Measurements from ENCODE around the gene C17orf67.

Gene C17orf67

GRCh38 chr17:56833057-56833808, 487 bp downstream of the C17orf67 start:
- FAIRE-seq (peak; percentile 86), DNase-seq (ENCODE audit: insufficient read length) (peak; percentile 43)
- TF ChIP-seq POLR2AphosphoS5 (IDR thresholded peaks at IDR 0.05; ENCODE audit: low read depth, low read length) = peak; percentile 40; the same call in 1 of the 2 replicates
- TF ChIP-seq TAF1 (IDR thresholded peaks at IDR 0.05; ENCODE audit: borderline replicate concordance, low read depth, low read length) = no peak; the same call in 1 of the 2 replicates
- peak; percentile 65; the same call in 1 of the 2 replicates for TF ChIP-seq POLR2A (IDR thresholded peaks at IDR 0.05; ENCODE audit: low read depth, low read length)

DNA sequence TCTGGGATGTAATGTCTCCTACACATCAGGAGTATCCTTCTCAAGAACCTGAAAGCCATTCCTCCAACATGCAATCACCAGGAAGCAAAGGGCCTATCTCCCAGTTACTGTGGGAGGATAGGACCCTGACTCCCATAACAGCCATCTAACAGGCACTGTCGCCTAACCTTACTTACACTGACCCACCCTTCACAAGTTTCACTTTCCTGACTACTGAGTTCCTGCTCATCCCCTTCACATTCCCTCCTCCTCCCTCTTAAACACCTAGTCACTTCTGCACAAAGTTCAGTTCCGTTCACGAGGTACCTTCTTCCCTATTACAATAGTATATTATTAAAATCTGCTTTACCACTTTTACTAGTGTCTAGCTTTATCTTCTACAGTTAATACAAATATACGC, 1.3 kb downstream of the C17orf67 start:
- FAIRE-seq (no peak), DNase-seq (ENCODE audit: insufficient read length) (no peak)
- TF ChIP-seq POLR2A (IDR thresholded peaks at IDR 0.05; ENCODE audit: low read depth, low read length) (no peak), POLR2AphosphoS5 (IDR thresholded peaks at IDR 0.05; ENCODE audit: low read depth, low read length) (no peak), TAF1 (IDR thresholded peaks at IDR 0.05; ENCODE audit: borderline replicate concordance, low read depth, low read length) (no peak)

DNA sequence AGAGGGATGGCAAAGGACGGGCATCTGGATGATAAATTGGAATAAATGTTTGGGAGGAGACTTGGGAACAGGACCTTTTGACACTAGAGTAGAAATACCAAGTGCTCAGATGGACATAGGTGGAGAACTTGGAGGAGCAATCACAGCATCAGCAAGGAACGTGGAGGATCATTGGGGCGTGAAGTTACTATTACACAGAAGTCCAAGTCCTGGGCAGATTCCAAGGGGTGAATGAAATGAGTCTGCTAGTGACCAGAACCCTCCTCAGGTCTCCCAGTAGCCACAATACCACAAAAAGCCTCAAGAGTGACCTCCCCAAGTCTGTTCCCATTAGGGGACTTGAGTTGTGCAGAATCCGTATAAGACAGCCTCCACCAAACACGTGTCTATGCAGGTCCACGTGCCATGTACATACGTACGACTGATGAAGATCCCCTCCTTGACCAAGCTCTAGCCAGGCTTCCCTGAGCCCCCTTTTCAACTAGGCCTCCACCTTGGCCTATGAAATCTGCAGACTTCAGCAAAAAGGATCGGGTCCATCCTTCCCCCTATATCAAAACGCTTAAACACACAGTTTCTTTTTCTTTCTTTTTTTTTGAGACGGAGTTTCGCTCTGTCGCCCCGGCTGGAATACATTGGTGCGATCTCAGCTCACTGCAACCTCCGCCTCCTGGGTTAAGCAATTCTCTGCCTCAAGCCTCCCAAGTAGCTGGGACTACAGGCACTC, 2.2 kb downstream of the C17orf67 start:
- FAIRE-seq = no peak
- no peak for DNase-seq (ENCODE audit: insufficient read length)
- no peak for TF ChIP-seq TAF1 (IDR thresholded peaks at IDR 0.05; ENCODE audit: borderline replicate concordance, low read depth, low read length)
- TF ChIP-seq POLR2AphosphoS5 (IDR thresholded peaks at IDR 0.05; ENCODE audit: low read depth, low read length) = no peak
- no peak for TF ChIP-seq POLR2A (IDR thresholded peaks at IDR 0.05; ENCODE audit: low read depth, low read length)

DNA sequence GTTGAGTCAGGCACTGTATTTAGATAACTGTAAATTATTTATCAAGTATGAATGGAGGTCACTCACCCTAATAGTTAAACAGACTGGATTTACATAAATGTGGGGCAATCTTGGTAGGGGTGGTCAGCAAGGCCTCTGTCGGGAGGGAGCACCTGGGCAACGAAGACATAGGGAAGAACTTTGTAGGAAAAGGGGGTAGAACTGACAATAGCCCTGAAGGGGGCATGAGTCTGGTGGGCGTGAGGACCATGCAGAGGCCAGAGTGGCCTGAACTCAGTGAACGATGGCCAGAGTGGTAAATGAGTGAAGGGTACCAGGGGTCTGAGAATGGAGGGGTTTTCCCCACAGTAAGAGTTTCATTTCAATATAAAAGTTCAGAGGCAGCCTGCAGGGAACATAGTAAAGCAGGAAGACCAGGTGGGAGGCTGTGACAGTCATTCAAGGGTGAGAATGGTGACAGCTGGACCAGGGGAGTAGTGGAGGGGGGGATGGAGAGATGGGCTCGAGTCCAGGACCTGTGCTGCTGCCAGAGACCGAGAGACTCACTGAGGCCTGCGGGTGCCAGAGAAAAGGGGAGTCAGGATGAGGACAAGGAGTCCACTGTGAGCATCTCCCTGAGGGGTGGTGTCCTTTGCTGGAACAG, 2.9 kb downstream of the C17orf67 start:
- TF ChIP-seq POLR2A (IDR thresholded peaks at IDR 0.05; ENCODE audit: low read depth, low read length) (no peak), TAF1 (IDR thresholded peaks at IDR 0.05; ENCODE audit: borderline replicate concordance, low read depth, low read length) (no peak), POLR2AphosphoS5 (IDR thresholded peaks at IDR 0.05; ENCODE audit: low read depth, low read length) (no peak)
- FAIRE-seq (no peak), DNase-seq (ENCODE audit: insufficient read length) (no peak)

DNA sequence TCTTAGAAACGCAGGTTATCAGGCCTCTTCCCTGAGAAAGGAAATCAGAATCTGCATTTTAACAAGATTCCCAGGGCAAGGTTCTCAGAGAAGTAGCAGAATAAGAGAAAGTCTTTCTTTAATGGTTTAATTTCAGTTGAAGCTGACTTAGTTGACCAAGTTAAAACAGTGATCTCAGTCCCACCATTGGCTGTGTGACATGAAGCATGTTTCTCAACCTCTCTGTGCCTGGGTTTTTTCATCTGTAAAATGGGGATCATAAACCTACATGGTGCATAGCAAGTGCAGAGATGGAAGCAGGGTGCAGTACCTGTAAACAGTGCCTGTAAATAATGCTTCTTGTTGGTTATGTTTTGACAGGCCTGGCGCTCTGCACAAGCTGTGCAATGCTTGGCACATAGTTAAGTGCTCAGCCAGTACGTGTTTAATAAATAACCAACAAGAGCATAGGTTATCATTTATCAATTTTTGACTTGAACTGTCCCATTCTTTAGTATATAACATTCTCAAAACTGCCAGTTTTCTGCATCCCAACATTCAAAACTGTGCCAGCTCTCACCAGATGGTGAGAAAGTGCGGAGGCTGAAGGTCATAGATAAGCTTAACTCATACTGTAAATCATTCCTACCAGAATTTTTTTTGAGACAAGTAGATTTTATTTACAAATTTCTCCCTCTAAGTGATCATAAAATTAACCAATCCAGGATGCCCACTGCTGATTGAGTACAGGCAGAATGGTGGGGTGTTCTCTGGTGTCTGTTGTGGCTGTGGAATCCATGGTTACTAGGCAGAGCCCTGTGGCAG, 6.9 kb downstream of the C17orf67 start:
- FAIRE-seq (no peak), DNase-seq (ENCODE audit: insufficient read length) (no peak)
- TF ChIP-seq POLR2AphosphoS5 (IDR thresholded peaks at IDR 0.05; ENCODE audit: low read depth, low read length) = no peak
- TF ChIP-seq TAF1 (IDR thresholded peaks at IDR 0.05; ENCODE audit: borderline replicate concordance, low read depth, low read length) = no peak
- TF ChIP-seq POLR2A (IDR thresholded peaks at IDR 0.05; ENCODE audit: low read depth, low read length) = no peak

DNA sequence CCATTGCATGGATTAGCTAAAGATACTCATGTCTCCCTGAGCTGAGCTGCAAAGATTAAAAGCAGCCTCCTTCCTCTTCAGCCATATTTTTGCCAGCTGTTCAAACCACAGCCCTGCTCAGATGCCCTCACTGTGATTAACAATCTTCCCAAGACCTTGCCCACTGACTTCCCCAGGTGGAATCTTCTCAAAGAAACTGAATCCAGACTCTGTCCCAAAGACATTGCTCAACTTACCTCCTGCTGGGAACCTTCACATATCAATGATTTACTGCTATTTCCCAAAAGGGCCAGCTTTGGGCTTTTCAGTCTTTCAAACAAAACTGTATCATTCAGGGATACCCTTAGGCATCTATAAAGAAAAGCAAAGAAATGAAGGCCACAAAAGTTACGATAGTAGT, 9.2 kb downstream of the C17orf67 start:
- FAIRE-seq (no peak), DNase-seq (ENCODE audit: insufficient read length) (no peak)
- TF ChIP-seq POLR2AphosphoS5 (IDR thresholded peaks at IDR 0.05; ENCODE audit: low read depth, low read length) (no peak), POLR2A (IDR thresholded peaks at IDR 0.05; ENCODE audit: low read depth, low read length) (no peak), TAF1 (IDR thresholded peaks at IDR 0.05; ENCODE audit: borderline replicate concordance, low read depth, low read length) (no peak)

- DNase-seq (ENCODE audit: insufficient read length) (no peak), FAIRE-seq (no peak)
- TF ChIP-seq POLR2A (IDR thresholded peaks at IDR 0.05; ENCODE audit: low read depth, low read length) = no peak
- TF ChIP-seq POLR2AphosphoS5 (IDR thresholded peaks at IDR 0.05; ENCODE audit: low read depth, low read length) = no peak
- no peak for TF ChIP-seq TAF1 (IDR thresholded peaks at IDR 0.05; ENCODE audit: borderline replicate concordance, low read depth, low read length)
Observed at GRCh38 chr17:56823848-56824247, 9.9 kb downstream of the C17orf67 start.

GRCh38 chr17:56822725-56823124, 11.0 kb downstream of the C17orf67 start:
- FAIRE-seq (no peak), DNase-seq (ENCODE audit: insufficient read length) (no peak)
- TF ChIP-seq POLR2A (IDR thresholded peaks at IDR 0.05; ENCODE audit: low read depth, low read length) = no peak
- no peak for TF ChIP-seq TAF1 (IDR thresholded peaks at IDR 0.05; ENCODE audit: borderline replicate concordance, low read depth, low read length)
- no peak for TF ChIP-seq POLR2AphosphoS5 (IDR thresholded peaks at IDR 0.05; ENCODE audit: low read depth, low read length)

- DNase-seq (ENCODE audit: insufficient read length) = no peak
- FAIRE-seq = no peak
- no peak for TF ChIP-seq POLR2AphosphoS5 (IDR thresholded peaks at IDR 0.05; ENCODE audit: low read depth, low read length)
- no peak for TF ChIP-seq TAF1 (IDR thresholded peaks at IDR 0.05; ENCODE audit: borderline replicate concordance, low read depth, low read length)
- TF ChIP-seq POLR2A (IDR thresholded peaks at IDR 0.05; ENCODE audit: low read depth, low read length) = no peak
Observed at GRCh38 chr17:56821847-56822534, 11.7 kb downstream of the C17orf67 start.

- DNase-seq (ENCODE audit: insufficient read length) (no peak), FAIRE-seq (no peak)
- TF ChIP-seq POLR2A (IDR thresholded peaks at IDR 0.05; ENCODE audit: low read depth, low read length) (no peak), TAF1 (IDR thresholded peaks at IDR 0.05; ENCODE audit: borderline replicate concordance, low read depth, low read length) (no peak), POLR2AphosphoS5 (IDR thresholded peaks at IDR 0.05; ENCODE audit: low read depth, low read length) (no peak)
Observed at GRCh38 chr17:56820207-56820606, 13.5 kb downstream of the C17orf67 start.

All from GM12892 (cell line).